Peyer's patch (tissue), 4 donors: ENCODE results near the gene C18orf54.
A peak's percentile ranks its signal among the peaks of the same experiment; 100 is the strongest.

Experiments used
- POLR2A ChIP-seq, 2 donors: fragments of 450-650 bp; IDR thresholded peaks; one replicate each; pipeline ENCODE4 v1.5.1; 2017; ENCODE audit warnings: antibody characterized with exemption in 2 of 2, mild to moderate bottlenecking in 2 of 2, moderate library complexity in 2 of 2
- TF ChIP-seq, protein P1 (sequence below), 6 experiments: fragments of 450-650 bp in 4 of 6; fragments of 200-600 bp in 2 of 6; sonication (generic) in 1 of 6; IDR thresholded peaks; one replicate each; pipeline ENCODE4 v1.5.1; 2017 to 2019; ENCODE audit warnings: antibody characterized with exemption in 6 of 6, mild to moderate bottlenecking in 3 of 6, moderate library complexity in 1 of 6

DNA sequence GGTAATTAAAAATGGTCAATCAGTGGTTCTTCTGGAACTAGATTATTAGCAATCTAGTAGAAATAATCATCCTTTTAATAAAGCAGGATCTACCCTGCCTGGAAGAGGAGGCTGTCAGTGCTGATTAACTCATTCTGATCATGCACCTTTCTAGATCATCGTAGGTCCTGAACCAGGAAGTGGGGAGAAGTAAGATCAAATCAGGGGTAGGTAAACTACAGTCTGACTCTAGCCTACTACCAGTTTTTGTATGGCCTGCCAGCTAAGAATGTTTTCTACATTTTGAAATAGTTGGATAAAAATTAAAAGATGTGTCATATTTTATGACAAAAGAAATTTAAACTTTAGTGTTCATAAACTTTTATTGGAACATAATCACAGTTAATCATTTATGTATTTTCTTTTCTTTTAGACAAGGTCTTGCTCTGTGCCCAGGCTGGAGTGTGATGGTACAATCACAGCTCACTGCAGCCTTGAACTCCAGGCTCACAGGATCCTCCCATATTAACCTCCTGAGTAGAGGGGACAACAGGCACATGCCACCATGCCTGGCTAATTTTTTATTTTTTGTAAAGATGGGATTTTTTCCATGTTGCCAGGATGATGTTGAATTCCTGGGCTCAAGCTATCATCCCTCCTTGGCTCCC, 36.1 kb downstream of the C18orf54 start:
- TF ChIP-seq, protein P1, sequence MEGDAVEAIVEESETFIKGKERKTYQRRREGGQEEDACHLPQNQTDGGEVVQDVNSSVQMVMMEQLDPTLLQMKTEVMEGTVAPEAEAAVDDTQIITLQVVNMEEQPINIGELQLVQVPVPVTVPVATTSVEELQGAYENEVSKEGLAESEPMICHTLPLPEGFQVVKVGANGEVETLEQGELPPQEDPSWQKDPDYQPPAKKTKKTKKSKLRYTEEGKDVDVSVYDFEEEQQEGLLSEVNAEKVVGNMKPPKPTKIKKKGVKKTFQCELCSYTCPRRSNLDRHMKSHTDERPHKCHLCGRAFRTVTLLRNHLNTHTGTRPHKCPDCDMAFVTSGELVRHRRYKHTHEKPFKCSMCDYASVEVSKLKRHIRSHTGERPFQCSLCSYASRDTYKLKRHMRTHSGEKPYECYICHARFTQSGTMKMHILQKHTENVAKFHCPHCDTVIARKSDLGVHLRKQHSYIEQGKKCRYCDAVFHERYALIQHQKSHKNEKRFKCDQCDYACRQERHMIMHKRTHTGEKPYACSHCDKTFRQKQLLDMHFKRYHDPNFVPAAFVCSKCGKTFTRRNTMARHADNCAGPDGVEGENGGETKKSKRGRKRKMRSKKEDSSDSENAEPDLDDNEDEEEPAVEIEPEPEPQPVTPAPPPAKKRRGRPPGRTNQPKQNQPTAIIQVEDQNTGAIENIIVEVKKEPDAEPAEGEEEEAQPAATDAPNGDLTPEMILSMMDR (IDR thresholded peaks at IDR 0.05) = no peak
- TF ChIP-seq POLR2A (IDR thresholded peaks at IDR 0.05) = peak in 1 of 2 donors; percentile 68
